HEK293 (cell line): ENCODE results near the gene SHISA9.

ENCODE experiments used
- CTCF ChIA-PET: fragments of 350-600 bp; formaldehyde crosslinking; extraction: SDS; loops from one replicate; lab custom pipeline; 2021; ENCODE audit warnings: antibody characterized with exemption; lab: Yijun Ruan, JAX
- POLR2A ChIA-PET: fragments of 300-600 bp; formaldehyde crosslinking; extraction: SDS; loops from one replicate; lab custom pipeline; 2020; ENCODE audit warnings: antibody characterized with exemption, inconsistent platforms; lab: Yijun Ruan, JAX
- H3K27ac ChIP-seq: fragments of 200-500 bp; sonication (Bioruptor generic); 2 replicates; pipeline ENCODE4 v1.5.1; 2014; ENCODE audit warnings: low read depth, low read length, control low read depth, inconsistent platforms; ENCODE audit errors: extremely low read depth
- H3K36me3 ChIP-seq, 2 experiments: fragments of 200-500 bp in 1 of 2; sonication (Bioruptor generic) in 1 of 2; 1 replicate in 1 of 2; 2 replicates in 1 of 2; pipeline ENCODE4 v1.5.1; 2014 to 2017; ENCODE audit warnings: inconsistent platforms in 2 of 2, low read length in 2 of 2; ENCODE audit not compliant: control insufficient read depth in 2 of 2, insufficient read depth in 1 of 2
- H3K4me1 ChIP-seq: fragments of 200-500 bp; sonication (Bioruptor generic); 2 replicates; pipeline ENCODE4 v1.5.1; 2014; ENCODE audit warnings: mild to moderate bottlenecking, low read length, inconsistent platforms; ENCODE audit not compliant: control insufficient read depth, insufficient read depth
- H3K4me3 ChIP-seq: 2 replicates; pipeline ENCODE4 v1.5.1; 2011; ENCODE audit warnings: low read depth, mild to moderate bottlenecking, control low read depth, low read length, moderate library complexity
- H3K9me3 ChIP-seq: fragments of 200-500 bp; sonication (Bioruptor generic); 2 replicates; pipeline ENCODE4 v1.5.1; 2014; ENCODE audit warnings: low read depth, low read length, inconsistent platforms; ENCODE audit not compliant: control insufficient read depth, insufficient read depth
- ATF2 ChIP-seq: fragments of 450-650 bp; formaldehyde crosslinking; IDR thresholded peaks from 2 replicates; pipeline ENCODE4 v1.5.1; 2016; ENCODE audit warnings: missing biosample characterization, missing genetic modification characterization, low read depth
- EGR2 ChIP-seq: fragments of 450-650 bp; formaldehyde crosslinking; IDR thresholded peaks from 2 replicates; pipeline ENCODE4 v1.5.1; 2016; ENCODE audit warnings: low read depth, missing biosample characterization, missing genetic modification characterization
- HIC1 ChIP-seq: fragments of 450-650 bp; formaldehyde crosslinking; IDR thresholded peaks from 2 replicates; pipeline ENCODE4 v1.5.1; 2016; ENCODE audit warnings: missing biosample characterization, missing genetic modification characterization
- MZF1 ChIP-seq: fragments of 450-650 bp; formaldehyde crosslinking; IDR thresholded peaks from 2 replicates; pipeline ENCODE4 v1.5.1; 2017; ENCODE audit warnings: missing biosample characterization, missing genetic modification characterization, borderline replicate concordance
- RBAK ChIP-seq: fragments of 450-650 bp; formaldehyde crosslinking; IDR thresholded peaks from 2 replicates; pipeline ENCODE4 v1.5.1; 2016; ENCODE audit warnings: missing biosample characterization, missing genetic modification characterization
- ZBTB20 ChIP-seq: fragments of 450-650 bp; formaldehyde crosslinking; IDR thresholded peaks from 2 replicates; pipeline ENCODE4 v1.5.1; 2016; ENCODE audit warnings: missing biosample characterization, missing genetic modification characterization
- ZBTB21 ChIP-seq: fragments of 450-650 bp; formaldehyde crosslinking; IDR thresholded peaks from 2 replicates; pipeline ENCODE4 v1.5.1; 2017; ENCODE audit warnings: missing biosample characterization, missing genetic modification characterization
- ZBTB44 ChIP-seq: fragments of 450-650 bp; IDR thresholded peaks from 2 replicates; pipeline ENCODE4 v1.5.1; 2018; ENCODE audit warnings: missing biosample characterization, mild to moderate bottlenecking, missing genetic modification characterization
- ZEB2 ChIP-seq: fragments of 450-650 bp; formaldehyde crosslinking; IDR thresholded peaks from 2 replicates; pipeline ENCODE4 v1.5.1; 2016; ENCODE audit warnings: missing biosample characterization, missing genetic modification characterization
- ZNF112 ChIP-seq: fragments of 450-650 bp; formaldehyde crosslinking; IDR thresholded peaks from 2 replicates; pipeline ENCODE4 v1.5.0; 2017; ENCODE audit warnings: missing biosample characterization, missing genetic modification characterization
- ZNF140 ChIP-seq: fragments of 450-650 bp; formaldehyde crosslinking; IDR thresholded peaks from 2 replicates; pipeline ENCODE4 v1.5.1; 2016; ENCODE audit warnings: missing biosample characterization, missing genetic modification characterization
- ZNF16 ChIP-seq: fragments of 450-650 bp; formaldehyde crosslinking; IDR thresholded peaks from 2 replicates; pipeline ENCODE4 v1.5.1; 2016; ENCODE audit warnings: low read depth, missing biosample characterization, missing genetic modification characterization
- ZNF169 ChIP-seq: fragments of 450-650 bp; formaldehyde crosslinking; IDR thresholded peaks from 2 replicates; pipeline ENCODE4 v1.5.1; 2016; ENCODE audit warnings: missing biosample characterization, missing genetic modification characterization
- ZNF221 ChIP-seq: fragments of 450-650 bp; formaldehyde crosslinking; IDR thresholded peaks from 2 replicates; pipeline ENCODE4 v1.5.1; 2017; ENCODE audit warnings: missing biosample characterization, missing genetic modification characterization, borderline replicate concordance
- ZNF341 ChIP-seq: fragments of 450-650 bp; formaldehyde crosslinking; IDR thresholded peaks from 2 replicates; pipeline ENCODE4; 2016; ENCODE audit warnings: low read depth, missing biosample characterization, missing genetic modification characterization
- ZNF354C ChIP-seq: fragments of 450-650 bp; formaldehyde crosslinking; IDR thresholded peaks from 2 replicates; pipeline ENCODE4 v1.5.1; 2016; ENCODE audit warnings: missing biosample characterization, missing genetic modification characterization, low read depth, borderline replicate concordance
- ZNF416 ChIP-seq: fragments of 450-650 bp; formaldehyde crosslinking; IDR thresholded peaks from 2 replicates; pipeline ENCODE4 v1.5.1; 2016; ENCODE audit warnings: missing biosample characterization, missing genetic modification characterization
- ZNF558 ChIP-seq: fragments of 450-650 bp; formaldehyde crosslinking; IDR thresholded peaks from 2 replicates; pipeline ENCODE4 v1.5.1; 2016; ENCODE audit warnings: missing biosample characterization, missing genetic modification characterization
- ZNF600 ChIP-seq: fragments of 450-650 bp; formaldehyde crosslinking; IDR thresholded peaks from 2 replicates; pipeline ENCODE4 v1.5.1; 2016; ENCODE audit warnings: missing biosample characterization, missing genetic modification characterization
- ZNF624 ChIP-seq: fragments of 450-650 bp; formaldehyde crosslinking; IDR thresholded peaks from 2 replicates; pipeline ENCODE4 v1.5.1; 2017; ENCODE audit warnings: missing biosample characterization, missing genetic modification characterization
- ZNF654 ChIP-seq: fragments of 450-650 bp; formaldehyde crosslinking; IDR thresholded peaks from 2 replicates; pipeline ENCODE4 v1.5.1; 2016; ENCODE audit warnings: low read depth, missing biosample characterization, missing genetic modification characterization
- ZSCAN23 ChIP-seq: fragments of 450-650 bp; formaldehyde crosslinking; IDR thresholded peaks from 2 replicates; pipeline ENCODE4 v1.5.1; 2016; ENCODE audit warnings: missing biosample characterization, missing genetic modification characterization
- TF ChIP-seq, protein P1 (sequence below): fragments of 450-650 bp; formaldehyde crosslinking; IDR thresholded peaks from 2 replicates; pipeline ENCODE4 v1.5.0; 2017; ENCODE audit warnings: missing biosample characterization, missing genetic modification characterization, borderline replicate concordance
- TF ChIP-seq, protein P2 (sequence below): IDR thresholded peaks from 2 replicates; pipeline ENCODE4 v1.6.1; 2011; ENCODE audit warnings: mild to moderate bottlenecking, low read depth, low read length, borderline replicate concordance

SHISA9 gene

DNA sequence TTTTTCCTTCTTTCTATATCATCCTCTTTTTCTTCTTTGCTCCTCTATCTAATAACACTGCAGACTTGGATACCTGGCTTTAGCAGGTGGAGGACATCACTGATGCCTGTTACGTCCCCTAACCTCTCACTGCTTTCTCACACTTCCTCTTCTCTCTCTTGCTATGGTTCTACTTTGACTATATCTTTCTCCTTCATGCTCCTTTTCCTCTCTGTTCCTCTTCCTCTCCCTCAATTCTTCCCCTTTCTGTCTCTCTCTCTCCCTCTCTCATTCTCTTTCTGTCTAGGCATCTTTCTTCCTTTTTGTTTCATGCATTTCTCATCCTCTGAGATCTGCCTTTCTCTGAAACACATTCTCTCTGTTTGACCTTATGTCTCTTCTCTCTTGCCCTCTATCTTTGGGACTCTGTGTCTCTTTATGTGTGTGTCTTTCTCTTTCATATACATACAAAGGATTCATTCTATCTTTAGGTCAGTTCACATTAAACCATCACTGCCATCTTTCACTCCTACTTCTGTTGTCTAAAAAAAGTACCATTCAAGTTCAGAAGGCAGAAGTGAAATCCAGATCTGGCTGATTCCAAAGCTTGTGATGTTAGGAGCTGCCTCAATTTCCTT lies 353.7 kb downstream of the SHISA9 start:
- ChIA-PET CTCF (no interaction called here), POLR2A (no interaction called here)
- Histone ChIP-seq H3K4me3 (no peak overlapping the region), H3K36me3 (no peaks in the 10 kb centered on the region), H3K9me3 (no peaks in the 10 kb centered on the region), H3K4me1 (no peaks in the 10 kb centered on the region), H3K27ac (no peak overlapping the region)
- TF ChIP-seq ZNF624 (no peak), ZBTB20 (tag by site-specific recombination) (no peak), ZNF169 (tag by site-specific recombination) (no peak), MZF1 (tag by site-specific recombination) (no peak), ZBTB44 (tag by site-specific recombination) (no peak), ZNF416 (tag by site-specific recombination) (no peak)
- TF ChIP-seq, protein P1, sequence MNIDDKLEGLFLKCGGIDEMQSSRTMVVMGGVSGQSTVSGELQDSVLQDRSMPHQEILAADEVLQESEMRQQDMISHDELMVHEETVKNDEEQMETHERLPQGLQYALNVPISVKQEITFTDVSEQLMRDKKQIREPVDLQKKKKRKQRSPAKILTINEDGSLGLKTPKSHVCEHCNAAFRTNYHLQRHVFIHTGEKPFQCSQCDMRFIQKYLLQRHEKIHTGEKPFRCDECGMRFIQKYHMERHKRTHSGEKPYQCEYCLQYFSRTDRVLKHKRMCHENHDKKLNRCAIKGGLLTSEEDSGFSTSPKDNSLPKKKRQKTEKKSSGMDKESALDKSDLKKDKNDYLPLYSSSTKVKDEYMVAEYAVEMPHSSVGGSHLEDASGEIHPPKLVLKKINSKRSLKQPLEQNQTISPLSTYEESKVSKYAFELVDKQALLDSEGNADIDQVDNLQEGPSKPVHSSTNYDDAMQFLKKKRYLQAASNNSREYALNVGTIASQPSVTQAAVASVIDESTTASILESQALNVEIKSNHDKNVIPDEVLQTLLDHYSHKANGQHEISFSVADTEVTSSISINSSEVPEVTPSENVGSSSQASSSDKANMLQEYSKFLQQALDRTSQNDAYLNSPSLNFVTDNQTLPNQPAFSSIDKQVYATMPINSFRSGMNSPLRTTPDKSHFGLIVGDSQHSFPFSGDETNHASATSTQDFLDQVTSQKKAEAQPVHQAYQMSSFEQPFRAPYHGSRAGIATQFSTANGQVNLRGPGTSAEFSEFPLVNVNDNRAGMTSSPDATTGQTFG (tag by site-specific recombination), result no peak

DNA sequence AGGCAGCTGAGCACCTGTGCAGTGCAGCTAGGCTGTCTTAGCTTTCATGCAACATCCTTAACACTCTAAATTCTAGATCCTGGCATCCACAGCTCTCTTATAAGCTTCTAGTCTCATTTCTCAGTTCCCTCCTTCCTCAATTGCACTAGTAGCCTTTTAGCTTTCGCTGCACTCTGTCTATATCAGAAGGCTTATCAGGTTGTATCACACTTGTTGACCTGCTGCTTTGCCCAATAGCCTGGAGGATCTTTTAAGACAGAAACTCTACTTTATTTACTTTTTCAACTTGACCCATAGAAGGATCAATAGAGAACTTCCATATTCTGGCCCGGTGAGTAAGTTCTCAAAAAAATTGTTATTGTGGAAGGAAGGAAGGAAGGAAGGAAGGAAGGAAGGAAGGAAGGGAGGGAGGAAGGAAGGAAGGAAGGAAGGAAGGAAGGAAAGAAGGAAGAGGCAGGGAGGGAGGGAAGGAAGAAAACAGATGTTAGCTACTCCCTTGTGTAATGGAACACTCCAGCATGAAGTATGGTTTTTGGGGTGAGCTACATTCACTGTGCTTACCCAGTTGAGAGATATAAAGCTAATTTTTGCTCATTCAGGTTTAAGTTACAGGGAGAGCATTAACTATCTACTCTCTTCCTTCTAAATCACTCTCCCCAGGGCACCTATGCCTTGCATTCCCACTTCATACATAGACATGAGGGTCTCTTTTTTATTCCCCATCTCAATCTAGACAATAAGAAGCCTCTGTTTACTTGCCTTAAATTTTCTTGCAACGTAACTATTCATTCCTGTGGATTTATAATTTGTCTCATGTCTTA lies 361.1 kb downstream of the SHISA9 start:
- Histone ChIP-seq H3K9me3 (no peaks in the 10 kb centered on the region), H3K4me3 (no peak overlapping the region)
- POLR2A ChIA-PET, result no interaction called here

More for the DNA sequence above, 361.1 kb downstream of the SHISA9 start:
- TF ChIP-seq ZBTB21 (tag by site-specific recombination) (no peak), ATF2 (no peak), ZNF16 (tag by site-specific recombination) (no peak), ZNF221 (tag by site-specific recombination) (no peak), ZEB2 (no peak), ZNF354C (tag by site-specific recombination) (no peak), ZNF654 (tag by site-specific recombination) (no peak), ZSCAN23 (no peak), ZNF140 (no peak), ZNF112 (tag by site-specific recombination) (no peak), ZNF600 (tag by site-specific recombination) (no peak), ZNF558 (tag by site-specific recombination) (no peak), ZNF341 (tag by site-specific recombination) (no peak), HIC1 (tag by site-specific recombination) (no peak), EGR2 (no peak), RBAK (tag by site-specific recombination) (no peak)
- TF ChIP-seq, protein P2, sequence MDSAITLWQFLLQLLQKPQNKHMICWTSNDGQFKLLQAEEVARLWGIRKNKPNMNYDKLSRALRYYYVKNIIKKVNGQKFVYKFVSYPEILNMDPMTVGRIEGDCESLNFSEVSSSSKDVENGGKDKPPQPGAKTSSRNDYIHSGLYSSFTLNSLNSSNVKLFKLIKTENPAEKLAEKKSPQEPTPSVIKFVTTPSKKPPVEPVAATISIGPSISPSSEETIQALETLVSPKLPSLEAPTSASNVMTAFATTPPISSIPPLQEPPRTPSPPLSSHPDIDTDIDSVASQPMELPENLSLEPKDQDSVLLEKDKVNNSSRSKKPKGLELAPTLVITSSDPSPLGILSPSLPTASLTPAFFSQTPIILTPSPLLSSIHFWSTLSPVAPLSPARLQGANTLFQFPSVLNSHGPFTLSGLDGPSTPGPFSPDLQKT, result no peak
- TF ChIP-seq, all 188 proteins: peak for 0
- H3K27ac ChIP-seq, result no peak overlapping the region
- H3K4me1 ChIP-seq, result no peaks in the 10 kb centered on the region
- H3K36me3 ChIP-seq, result no peaks in the 10 kb centered on the region
- CTCF ChIA-PET, result no interaction called here
